Adipose tissue (tissue), 3 donors: ENCODE data around the gene ADAMTS3. TPM values are rescaled to one million over a fixed set of nuclear protein-coding genes. Genes with fewer than 3 reads are reported as not detected.

Experiments used
- H3K27ac ChIP-seq: one replicate; pipeline ENCODE4 v1.5.1; 2013; ENCODE audit warnings: low read depth, low read length
- WGBS, 3 donors: extraction: QIAGEN DNeasy Blood & Tissue Kit; methylation state at CpG; one replicate each; pipeline ENCODE4 v1.1.7; 2013; 5-methylcytosine and 5-hydroxymethylcytosine counted together
- polyA plus RNA-seq, 3 donors: library from polyadenylated mRNA; stranded (reverse); fragments of 200-250 nt; gene quantifications; one replicate each; pipeline ENCODE4 v1.2.3, GENCODE V29; 2013
- donor health status: healthy with polysubstance abuse.
- donor health status: Bipolar disorder and iron deficiency.
- donor health status: healthy.

The ADAMTS3 gene
- polyA plus RNA-seq, 3 donors: 0.13 to 1.1 (median 0.79) TPM

DNA sequence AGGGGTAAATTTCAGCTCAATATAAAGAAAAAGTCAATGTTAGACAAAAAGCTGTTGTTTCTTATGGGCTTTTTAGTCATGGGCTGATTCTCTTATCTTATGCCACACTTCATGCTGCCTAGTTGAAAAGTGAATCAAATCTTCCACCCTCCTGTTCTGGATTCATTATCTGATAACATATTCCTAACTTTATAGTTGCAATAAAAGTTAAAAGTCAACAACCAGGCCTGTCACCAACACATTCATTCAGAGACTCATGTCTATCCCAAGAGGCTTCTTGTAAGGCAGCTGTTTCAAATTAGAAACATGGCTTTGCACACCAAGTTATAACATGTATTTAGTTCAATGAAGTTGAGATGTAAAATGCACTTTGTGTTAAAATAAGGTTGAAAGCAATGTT lies 243.8 kb downstream of the ADAMTS3 start:
- no peak overlapping the region for H3K27ac ChIP-seq

DNA sequence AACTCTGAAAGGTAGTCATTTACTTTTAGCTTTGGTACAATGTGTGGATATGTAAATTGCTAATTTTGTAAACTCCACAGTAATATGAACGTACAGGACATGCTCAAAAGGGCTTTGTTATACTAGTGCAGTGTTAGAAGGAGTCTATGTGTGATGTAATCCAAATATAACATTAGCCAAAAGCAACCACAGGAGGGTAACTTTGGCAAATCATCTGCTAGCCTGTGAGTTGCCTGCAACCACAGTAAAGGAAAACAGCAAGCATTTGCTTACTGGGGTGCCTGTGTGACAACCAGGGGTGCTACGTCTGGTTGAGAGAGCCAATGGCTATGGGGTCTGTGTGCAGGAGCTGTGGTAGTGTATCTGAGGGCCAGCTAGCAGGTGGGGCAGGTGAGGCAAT lies 245.8 kb downstream of the ADAMTS3 start:
- WGBS, 3 donors: 71 to 75% (median 72%) methylated on average over 2 of the region's 2 CpGs

DNA sequence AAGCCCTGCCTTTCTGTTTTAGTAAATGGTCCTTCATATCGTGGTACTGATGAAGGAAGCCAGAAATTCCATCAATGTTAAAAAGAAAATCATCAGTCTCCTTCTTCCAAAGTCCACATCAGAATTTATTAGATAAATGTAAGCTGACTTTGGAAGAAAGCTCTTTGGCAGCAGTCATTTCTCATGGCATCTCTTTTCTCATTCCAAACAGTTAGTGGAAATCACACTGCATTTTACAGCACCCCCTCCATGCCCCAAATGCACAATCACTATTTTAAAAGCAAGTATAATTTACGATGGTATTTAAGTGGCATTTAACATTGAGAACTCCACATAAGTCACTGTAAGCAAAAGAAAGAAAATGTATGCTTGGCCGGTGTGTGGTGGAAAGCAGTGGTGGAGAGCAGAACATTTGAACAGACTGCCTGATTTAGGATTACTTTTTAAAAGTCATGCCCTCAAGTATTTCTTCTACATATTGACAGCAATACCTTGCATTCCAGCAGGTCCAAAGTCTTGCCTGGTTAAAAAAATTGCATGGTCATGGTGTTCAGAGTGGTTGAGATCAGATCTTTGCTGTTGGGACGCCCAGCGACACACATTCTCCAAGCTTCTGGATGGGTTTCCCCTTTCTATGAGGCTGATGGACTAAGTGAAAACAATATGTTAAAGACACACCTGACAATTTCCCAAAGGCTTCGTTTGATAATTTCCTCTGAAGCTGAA lies 248.6 kb downstream of the ADAMTS3 start:
- no peak overlapping the region for H3K27ac ChIP-seq
- 78 to 82% (median 79%) methylated on average over 6 of the region's 6 CpGs for WGBS, 3 donors

More for the DNA sequence above, 245.8 kb downstream of the ADAMTS3 start:
- no peak overlapping the region for H3K27ac ChIP-seq

DNA sequence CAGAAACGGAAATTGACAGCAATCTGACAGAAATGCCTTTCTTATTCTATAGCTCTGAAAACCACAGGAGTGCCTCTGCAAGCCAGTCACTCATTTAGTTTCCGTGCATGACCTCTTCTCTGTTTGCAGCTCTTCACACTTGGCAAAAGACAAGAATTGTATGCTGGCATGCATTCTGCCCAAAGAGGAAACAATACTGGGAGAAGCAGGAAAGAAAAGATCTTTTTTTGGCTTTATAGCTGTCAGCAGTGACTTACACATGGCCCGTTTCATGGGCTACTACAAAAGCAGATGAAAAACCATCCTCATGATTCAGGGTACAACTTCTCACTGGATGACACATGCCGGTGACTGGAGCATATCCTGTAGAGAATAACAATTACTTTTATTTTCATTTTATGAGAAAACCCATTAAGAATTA lies 249.4 kb downstream of the ADAMTS3 start:
- H3K27ac ChIP-seq: no peak overlapping the region
- 25 to 66% (median 27%) methylated on average over 4 of the region's 4 CpGs for WGBS, 3 donors

DNA sequence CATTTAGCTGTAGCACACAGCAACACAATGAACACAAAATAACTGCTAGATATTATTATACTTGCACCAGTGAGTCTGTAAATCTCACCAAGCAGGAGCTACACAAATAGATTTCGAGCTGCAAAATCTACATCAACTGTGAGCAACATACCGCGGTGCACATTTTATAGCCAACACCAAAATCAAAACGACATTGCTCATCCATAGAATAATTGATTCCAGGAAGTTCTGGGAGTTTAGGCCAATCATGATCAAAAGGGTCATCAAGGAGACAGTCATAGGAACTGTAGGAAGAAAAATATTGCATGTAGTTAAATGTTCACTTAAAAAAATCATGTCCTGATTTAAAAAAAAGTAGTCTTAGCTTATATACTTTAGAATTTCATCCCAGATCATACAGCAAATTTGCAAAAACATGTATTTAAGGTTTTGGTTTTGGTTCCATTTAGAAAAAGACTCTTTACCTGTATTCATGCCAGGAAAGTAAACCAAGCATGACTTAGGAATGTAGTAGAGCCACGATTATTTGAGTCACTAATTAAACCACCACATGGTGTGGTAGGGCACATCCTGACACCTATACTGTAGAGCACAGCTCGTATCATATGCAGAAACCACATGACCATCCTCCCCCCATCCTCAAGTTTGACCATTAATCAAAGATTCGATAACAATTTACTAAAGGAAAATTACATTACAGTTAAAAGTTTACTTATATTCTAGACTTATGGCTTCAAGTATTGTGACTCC lies 250.4 kb downstream of the ADAMTS3 start:
- WGBS, 3 donors: 75 to 81% (median 79%) methylated on average over 7 of the region's 7 CpGs
- no peak overlapping the region for H3K27ac ChIP-seq

DNA sequence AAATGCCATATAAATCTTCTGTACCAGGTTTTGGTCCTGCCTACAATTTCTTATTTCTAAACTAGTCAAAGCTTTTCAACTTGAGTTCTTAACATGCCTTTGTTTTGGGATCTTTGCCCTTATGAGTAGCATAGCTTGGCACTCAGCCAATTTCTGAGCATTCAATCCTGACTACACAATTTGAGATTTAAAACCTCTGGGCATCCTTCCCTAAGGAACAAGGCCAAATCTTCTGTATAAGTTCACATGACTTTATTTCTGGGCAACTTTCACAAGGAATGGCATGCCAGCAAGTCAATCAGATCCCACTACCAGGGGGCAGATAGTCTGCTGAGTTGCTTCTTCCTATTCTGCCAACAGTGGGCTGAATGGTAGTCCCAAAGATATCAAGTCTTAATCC lies 254.2 kb downstream of the ADAMTS3 start:
- H3K27ac ChIP-seq: no peak overlapping the region

DNA sequence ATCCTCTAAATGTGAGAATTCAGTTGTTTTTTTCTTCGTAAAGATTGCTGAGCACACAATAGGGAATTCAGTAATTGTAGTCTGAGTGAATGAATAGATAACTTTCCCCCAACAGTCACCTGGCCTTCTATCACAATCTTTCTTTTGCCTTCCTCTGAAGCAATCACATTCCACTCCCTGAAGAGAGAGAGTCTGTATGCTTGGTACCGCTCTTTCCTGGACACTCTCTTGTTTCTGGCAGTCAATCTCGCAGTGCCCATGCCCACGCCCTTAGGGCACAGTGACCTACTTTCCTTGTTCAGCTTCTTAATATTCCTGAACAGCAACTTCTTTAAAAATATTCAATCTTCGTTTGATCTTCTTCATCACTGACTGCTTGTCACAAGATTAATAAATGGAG lies 255.9 kb downstream of the ADAMTS3 start:
- 69 to 83% (median 76%) methylated on average over 5 of the region's 5 CpGs for WGBS, 3 donors
- H3K27ac ChIP-seq: no peak overlapping the region

DNA sequence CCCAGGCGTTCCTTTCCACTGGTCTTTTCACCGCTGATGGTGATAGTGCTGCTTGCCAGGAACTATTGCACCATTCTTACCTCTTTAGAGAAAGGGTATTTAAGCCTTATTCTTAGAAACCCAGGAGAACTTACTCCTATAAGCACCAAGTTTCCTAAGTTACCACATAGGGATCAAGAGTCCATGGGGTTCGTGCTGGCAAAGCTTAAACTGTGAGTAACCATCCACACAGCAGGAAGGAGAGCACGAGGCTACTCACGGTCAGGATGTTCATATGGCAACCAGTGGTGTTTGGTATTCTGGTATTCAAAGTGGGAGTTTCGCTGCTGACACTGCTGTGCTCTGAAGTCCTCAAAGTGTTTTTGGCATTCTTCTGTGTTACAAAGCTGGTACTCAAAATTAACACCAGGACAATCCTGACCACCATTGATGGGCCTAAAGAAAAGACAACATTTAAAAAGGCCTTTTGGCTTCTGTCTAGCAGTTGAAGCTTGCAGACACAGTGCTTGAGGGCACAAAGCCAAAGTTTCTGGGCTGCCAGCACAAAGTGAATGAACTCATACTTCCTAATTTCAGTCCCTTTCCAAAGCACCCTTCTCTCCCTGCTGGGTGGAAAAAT lies 256.9 kb downstream of the ADAMTS3 start:
- WGBS, 3 donors: 40 to 75% (median 49%) methylated on average over 6 of the region's 6 CpGs
- H3K27ac ChIP-seq: no peak overlapping the region

DNA sequence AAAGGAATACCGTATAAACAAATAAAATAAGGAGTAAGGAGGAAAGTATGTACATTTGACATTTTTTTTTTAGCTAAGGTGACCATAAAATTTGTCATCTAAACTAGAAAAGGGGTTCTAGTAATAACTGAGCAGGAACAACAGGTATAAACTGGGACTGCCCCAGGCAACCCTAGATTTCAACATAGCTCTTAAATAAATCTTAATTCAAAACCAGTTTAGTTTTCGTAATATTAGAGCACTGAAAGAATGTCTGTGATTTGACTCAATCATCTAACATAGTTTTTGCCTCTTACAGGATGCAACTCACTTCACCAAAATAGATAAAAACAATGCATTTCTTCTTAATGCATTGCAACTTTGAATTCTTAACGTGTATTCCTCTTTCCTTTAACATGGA lies 257.7 kb downstream of the ADAMTS3 start:
- no peak overlapping the region for H3K27ac ChIP-seq
- WGBS, 3 donors: 87 to 91% (median 87%) methylated on average over 3 of the region's 3 CpGs

DNA sequence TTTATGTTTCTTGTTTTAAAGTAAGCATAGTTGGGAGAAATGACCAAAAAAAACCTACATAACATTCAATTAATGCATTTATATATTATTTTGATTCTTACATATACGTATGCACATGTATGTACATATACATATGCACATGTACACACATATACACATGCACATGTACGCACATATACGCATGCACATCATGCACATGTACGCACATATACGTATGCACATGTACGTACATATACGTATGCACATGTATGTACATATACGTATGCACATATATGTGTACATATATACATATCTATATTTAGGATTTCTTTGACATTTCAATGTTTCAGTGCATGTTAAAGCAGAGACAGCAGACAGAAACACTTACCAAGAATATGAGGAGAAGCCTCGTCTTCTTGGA lies 263.4 kb downstream of the ADAMTS3 start:
- WGBS, 3 donors: 92 to 97% (median 97%) methylated on average over 9 of the region's 9 CpGs
- H3K27ac ChIP-seq: no peak overlapping the region

DNA sequence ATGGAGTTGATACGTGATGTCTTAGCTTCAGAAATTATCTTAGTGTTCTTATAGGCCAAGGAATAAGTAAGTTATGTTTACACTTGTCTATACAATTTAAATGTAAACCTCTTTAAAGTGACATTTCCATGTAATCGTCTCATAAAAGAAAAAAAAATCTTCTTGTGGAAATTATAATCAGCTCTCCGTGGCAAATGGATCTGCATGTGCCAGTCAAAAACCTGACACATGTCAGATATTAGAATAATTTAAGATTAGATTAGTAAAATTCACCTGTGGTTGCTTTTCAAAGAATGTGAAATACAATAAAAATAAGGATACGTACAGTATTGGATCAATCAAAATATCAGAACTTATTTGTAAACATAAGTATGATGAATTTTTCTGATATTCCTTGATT lies 263.9 kb downstream of the ADAMTS3 start:
- 74 to 88% (median 84%) methylated on average over 4 of the region's 4 CpGs for WGBS, 3 donors
- no peak overlapping the region for H3K27ac ChIP-seq

DNA sequence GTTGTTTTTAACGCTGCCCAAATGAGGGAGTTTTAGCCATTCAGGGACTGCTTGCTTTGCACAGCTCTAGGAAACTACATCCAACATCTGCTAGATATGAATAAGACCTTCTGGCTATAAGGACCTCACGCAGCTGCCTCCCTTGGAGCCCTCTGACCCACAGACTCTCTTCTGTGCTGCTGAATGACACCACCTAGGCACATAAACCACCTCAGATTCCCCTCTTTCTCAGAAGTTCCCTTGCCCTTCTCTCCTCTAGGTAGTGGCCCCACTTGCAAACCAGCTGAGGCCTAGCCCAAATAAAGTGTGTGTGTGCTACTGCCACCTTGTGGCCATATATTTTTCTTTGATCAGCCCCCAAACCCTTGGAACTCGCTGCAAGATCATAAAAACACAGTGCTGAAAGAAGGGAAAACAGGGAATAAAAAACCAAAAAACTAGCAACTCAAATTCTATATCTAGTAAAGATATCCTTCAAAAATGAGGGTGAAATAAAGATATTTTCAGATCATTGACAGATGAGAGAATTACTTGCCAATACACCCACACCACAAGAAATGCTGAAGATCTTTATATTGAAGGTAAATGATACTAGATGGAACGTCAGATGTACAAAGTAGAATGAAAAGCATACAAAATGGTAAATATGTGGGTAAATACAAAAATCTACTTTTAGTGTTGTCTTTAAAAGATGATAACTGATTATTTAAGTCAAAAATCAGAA lies 265.9 kb downstream of the ADAMTS3 start:
- no peak overlapping the region for H3K27ac ChIP-seq
- WGBS, 3 donors: 61 to 78% (median 64%) methylated on average over 4 of the region's 4 CpGs

DNA sequence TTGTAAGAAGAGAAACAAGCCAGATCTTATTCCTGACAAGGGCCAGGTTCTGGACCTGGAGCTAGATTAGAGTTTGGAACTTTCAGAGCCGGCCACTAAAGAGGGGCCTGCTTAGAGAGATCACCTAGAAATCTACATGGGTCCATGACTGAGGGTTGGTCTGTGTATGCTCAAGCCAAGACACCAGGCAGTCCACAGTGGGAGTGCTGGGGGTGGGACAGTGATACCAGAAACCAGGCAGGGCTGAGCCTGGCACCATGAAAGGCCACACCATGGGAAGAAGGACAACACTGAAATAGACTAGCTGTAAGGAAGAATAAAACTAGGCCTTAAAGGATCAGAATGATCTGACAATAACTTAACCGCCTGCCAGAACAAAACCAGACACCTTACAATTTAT lies 267.3 kb downstream of the ADAMTS3 start:
- H3K27ac ChIP-seq: no peak overlapping the region
- 92 to 98% (median 96%) methylated on average over 2 of the region's 2 CpGs for WGBS, 3 donors

DNA sequence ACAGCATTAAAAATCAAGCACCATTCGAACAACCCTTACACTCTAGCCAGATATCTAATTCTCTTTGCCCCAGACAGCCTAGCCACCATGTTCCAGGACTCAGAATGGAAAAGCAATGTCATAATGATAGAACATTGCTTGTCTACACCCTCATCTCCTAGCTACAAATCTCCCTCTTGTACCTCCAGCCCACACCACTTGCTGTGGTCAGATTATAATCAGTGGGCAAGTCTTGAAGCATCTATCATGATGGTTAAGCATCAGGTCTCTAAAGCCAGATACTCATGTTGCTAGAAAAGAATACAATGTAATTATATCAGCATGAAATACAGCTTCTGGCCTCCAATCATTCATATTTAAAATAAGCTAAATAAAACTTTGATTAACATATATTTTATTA lies 268.9 kb downstream of the ADAMTS3 start:
- H3K27ac ChIP-seq: no peak overlapping the region

DNA sequence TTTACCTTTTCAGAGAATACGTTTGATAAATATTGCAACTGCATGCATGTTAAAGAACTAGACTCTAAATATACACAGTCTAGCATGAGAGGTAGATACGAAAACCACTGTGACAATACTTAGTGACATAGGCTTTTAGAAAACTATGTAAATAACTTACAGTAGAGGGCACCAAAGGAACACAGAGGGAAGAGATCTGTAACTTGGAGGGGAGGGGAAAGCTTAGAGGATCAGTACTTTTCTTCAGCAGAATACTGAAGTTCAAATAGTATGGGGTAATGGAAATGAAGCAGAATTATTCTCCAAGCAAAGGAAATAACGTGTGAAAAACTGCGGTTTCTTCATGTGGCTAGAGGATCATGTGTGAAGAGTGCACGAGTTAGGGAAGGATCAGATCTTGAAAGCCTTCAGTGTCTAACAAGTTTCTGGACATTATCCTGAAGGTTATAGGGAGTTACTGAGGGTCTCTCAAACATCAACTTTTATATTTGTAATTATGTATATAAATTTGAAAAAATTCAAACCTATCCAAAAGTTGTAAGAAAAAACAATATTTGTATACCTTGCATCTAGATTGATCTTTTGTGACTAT lies 273.0 kb downstream of the ADAMTS3 start:
- no peak overlapping the region for H3K27ac ChIP-seq
- WGBS, 3 donors: 18 to 22% (median 19%) methylated on average over 5 of the region's 5 CpGs

More for the DNA sequence above, 268.9 kb downstream of the ADAMTS3 start:
- 84 to 89% (median 85%) methylated on average over 1 of the region's 1 CpG for WGBS, 3 donors

DNA sequence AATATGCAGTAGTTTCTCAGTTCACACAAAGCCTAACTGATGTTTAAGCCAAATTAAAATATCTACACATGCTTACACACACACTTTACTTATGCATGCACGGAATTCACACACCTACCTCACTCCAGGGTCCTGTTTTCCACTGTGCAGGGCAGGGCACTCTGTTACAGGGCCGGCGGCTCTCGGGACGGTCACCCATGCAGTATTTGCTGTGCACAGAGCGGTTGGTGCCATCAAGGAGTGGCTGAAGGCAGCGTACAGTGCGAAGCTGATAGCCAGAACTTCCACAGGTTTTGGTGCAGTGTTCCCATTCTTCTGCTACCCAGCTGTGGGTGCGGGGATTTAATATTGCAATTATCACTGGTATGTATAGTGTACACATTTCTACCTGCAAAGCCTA lies 278.3 kb downstream of the ADAMTS3 start:
- WGBS, 3 donors: 94 to 95% (median 94%) methylated on average over 9 of the region's 9 CpGs
- H3K27ac ChIP-seq: no peak overlapping the region

DNA sequence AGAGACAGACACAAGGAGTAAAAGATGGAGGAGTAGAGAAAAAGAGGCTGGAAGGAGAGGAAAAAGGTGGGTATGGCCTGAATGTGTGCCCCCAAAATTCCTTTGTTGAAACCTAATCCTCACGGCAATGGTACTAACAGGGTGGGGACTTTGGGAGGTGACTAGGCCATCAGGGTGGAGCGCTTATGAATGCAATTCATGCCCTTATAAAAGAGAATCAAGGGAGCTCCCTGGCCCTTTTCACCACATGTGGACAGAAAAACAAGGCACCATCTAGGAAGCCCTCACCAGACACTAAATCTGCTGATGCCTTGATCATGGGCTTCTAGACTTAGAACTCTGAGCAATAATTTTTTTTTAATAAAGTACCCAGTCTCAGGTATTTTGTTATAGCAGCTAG lies 282.1 kb downstream of the ADAMTS3 start:
- no peak overlapping the region for H3K27ac ChIP-seq
- 81 to 91% (median 88%) methylated on average over 2 of the region's 2 CpGs for WGBS, 3 donors

DNA sequence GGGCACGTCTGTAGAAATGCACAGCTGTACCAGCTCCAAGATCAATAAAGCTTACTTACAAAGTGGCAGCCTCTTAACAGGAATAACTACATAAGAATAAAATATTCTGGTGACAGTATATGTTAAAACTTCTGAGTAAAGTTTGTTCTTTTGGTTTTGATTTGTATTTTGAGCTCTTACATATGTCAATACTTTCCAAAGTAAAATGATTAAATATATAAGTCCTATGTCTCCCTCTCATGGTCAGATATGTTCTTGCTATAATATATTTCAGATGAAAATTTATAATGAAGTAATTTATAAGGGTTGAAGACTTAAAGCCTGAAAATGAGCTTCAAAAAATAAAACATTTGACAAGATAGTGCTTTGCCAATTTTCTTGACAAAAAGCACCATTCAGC lies 282.8 kb downstream of the ADAMTS3 start:
- WGBS, 3 donors: 77 to 94% (median 90%) methylated on average over 1 of the region's 1 CpG
- no peak overlapping the region for H3K27ac ChIP-seq

DNA sequence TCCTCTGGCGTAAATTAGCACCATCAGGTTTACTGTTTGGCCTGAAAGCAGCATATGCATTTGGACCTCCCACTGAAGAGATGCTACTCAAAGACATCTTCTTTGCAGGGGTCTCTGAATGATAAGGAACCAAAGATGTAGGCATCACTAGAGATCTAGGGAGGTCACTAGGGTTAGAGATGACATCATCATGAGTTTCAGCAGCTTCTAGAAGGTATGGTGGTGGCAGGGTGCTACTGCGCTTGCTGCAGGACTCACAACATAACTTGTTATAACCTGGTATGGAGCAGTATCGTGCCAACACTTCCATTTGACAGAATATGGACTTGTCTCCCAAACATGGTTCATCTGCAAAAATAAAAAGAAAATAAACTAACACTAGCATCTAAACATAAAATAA lies 285.7 kb downstream of the ADAMTS3 start:
- WGBS, 3 donors: 95 to 97% (median 96%) methylated on average over 3 of the region's 3 CpGs

More for the DNA sequence above, 285.7 kb downstream of the ADAMTS3 start:
- H3K27ac ChIP-seq: no peak overlapping the region
